ENCODE data around the gene ATCAY. TPM values are rescaled to one million over a fixed set of nuclear protein-coding genes. Genes with fewer than 3 reads are reported as not detected.

Gene ATCAY
- total RNA-seq, 3 donors from 2014 or later (not counting 1 experiment from before 2014, with no cell fraction given) = not detected

DNA sequence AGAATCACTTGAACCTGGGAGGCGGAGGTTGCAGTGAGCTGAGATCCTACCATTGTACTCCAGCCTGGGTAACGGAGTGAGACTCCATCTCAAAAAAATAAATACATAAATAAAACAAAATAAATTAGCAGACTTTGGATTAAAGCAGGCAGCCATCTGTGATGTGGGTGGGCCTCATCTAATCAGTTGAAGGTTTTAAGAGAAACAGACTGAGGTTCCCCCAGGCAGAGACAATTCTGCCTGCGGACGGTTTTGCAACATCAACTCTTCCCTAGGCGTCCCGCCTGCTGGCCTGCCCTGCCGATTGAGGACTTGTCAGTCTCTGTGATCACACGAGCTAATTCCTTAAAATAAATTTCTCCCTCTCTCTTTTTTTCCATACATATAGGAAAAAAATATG, 23.7 kb downstream of the ATCAY start:
- ATAC-seq (no peak), DNase-seq (no peak)
- Mint-ChIP-seq H3K4me1 (no peaks in the 10 kb centered on the region), H3K4me3 (no peak overlapping the region), H3K27ac (no peak overlapping the region), H3K9me3 (no peaks in the 10 kb centered on the region), H3K36me3 (no peaks in the 10 kb centered on the region), H3K27me3 (ENCODE audit: low read depth in 2 of 2) (no peaks in the 10 kb centered on the region)
- Histone ChIP-seq H3K9me3 (ENCODE audit: control insufficient read depth, insufficient read depth, low read length) (no peaks in the 10 kb centered on the region), H3K27ac (ENCODE audit: low read length) (no peak overlapping the region), H3K4me1 (ENCODE audit: control insufficient read depth, insufficient read depth, low read length) (no peaks in the 10 kb centered on the region), H3K4me3 (ENCODE audit: low read length) (no peak overlapping the region), H3K27me3 (ENCODE audit: control insufficient read depth, insufficient read depth, low read length) (no peaks in the 10 kb centered on the region), H3K36me3 (ENCODE audit: control insufficient read depth, insufficient read depth, low read length) (no peaks in the 10 kb centered on the region)
- WGBS (ENCODE audit: insufficient coverage) = 94% methylated on average over 7 of the region's 8 CpGs
- intact Hi-C loops (cut with micrococcal nuclease) = no loop called here
- TF ChIP-seq, protein P1, sequence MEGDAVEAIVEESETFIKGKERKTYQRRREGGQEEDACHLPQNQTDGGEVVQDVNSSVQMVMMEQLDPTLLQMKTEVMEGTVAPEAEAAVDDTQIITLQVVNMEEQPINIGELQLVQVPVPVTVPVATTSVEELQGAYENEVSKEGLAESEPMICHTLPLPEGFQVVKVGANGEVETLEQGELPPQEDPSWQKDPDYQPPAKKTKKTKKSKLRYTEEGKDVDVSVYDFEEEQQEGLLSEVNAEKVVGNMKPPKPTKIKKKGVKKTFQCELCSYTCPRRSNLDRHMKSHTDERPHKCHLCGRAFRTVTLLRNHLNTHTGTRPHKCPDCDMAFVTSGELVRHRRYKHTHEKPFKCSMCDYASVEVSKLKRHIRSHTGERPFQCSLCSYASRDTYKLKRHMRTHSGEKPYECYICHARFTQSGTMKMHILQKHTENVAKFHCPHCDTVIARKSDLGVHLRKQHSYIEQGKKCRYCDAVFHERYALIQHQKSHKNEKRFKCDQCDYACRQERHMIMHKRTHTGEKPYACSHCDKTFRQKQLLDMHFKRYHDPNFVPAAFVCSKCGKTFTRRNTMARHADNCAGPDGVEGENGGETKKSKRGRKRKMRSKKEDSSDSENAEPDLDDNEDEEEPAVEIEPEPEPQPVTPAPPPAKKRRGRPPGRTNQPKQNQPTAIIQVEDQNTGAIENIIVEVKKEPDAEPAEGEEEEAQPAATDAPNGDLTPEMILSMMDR (IDR thresholded peaks at IDR 0.05) = no peak

DNA sequence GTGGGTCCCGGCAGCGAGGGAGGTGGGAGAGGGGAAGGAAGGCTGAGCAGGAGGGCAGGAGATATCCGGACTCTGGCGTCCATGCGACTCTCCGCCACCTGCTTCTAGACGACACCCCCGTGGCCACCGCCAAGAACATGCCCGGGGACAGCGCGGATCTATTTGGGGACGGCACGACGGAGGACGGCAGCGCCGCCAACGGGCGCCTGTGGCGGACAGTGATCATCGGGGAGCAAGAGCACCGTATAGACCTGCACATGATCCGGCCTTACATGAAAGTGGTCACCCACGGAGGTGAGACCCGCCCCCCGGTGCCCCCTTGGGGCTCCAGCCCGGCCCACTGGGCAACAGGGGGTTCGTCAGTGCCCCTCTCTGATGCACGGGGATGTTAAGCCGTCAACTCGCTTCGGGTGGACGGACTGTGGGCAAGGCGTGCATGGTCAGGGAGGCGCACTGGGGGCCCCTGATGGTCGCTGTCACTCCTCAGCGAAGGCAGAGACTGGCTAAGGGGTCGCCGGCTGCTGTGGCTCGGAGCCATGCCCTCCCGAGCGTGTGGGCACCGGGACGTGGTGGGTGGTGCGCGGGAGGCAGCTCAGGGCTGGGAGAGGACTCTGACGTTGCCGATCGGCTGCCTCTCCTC, 27.3 kb downstream of the ATCAY start:
- Histone ChIP-seq H3K9me3 (ENCODE audit: control insufficient read depth, insufficient read depth, low read length) (peaks cover 9% of the 10 kb centered on the region), H3K27ac (ENCODE audit: low read length) (no peak overlapping the region), H3K4me1 (ENCODE audit: control insufficient read depth, insufficient read depth, low read length) (no peaks in the 10 kb centered on the region), H3K27me3 (ENCODE audit: control insufficient read depth, insufficient read depth, low read length) (no peaks in the 10 kb centered on the region), H3K4me3 (ENCODE audit: low read length) (no peak overlapping the region), H3K36me3 (ENCODE audit: control insufficient read depth, insufficient read depth, low read length) (no peaks in the 10 kb centered on the region)
- DNase-seq (no peak), ATAC-seq (no peak)
- Mint-ChIP-seq H3K9me3 (no peaks in the 10 kb centered on the region), H3K27ac (no peak overlapping the region), H3K36me3 (no peaks in the 10 kb centered on the region), H3K4me3 (no peak overlapping the region), H3K4me1 (no peaks in the 10 kb centered on the region), H3K27me3 (ENCODE audit: low read depth in 2 of 2) (no peaks in the 10 kb centered on the region)
- WGBS (ENCODE audit: insufficient coverage) = 89% methylated on average over 50 of the region's 50 CpGs
- intact Hi-C loops (cut with micrococcal nuclease) = no loop called here
- TF ChIP-seq, protein P1 (IDR thresholded peaks at IDR 0.05) = no peak

DNA sequence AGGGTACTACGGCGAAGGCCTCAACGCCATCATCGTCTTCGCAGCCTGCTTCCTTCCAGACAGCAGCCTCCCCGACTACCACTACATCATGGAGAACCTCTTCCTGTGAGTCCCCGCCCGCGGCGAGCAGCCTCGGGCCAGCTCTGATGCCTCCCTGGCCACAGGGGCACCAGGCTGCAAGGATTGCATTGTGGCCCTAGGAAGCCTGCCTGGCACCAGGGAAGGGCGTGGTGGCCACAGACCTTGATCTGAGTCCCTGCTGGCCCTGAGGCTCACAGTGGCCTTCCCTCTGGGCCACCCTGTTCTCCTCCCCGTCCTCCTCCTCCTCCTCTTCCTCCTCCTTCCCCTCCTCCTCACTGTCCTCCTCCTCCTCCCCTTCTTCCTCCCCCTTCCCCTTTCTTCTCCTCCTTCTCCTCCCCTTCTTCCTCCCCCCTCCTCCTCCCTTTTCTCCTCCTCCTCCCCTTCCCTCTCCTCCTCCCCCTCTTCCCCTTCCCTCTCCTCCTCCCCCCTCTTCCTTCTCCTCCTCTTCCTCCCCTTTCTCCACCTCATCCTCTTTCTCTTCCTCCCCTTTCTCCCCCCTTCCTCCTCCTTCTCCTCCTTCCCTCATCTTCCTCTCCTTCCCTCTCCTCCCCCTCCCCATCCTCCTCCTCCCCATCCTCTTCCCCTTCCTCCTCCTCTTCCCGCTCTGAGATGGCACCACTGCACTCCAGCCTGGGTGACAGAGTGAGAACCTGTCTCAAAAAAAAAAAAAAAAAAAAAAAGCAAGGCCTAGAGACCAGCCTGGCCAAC, 28.0 kb downstream of the ATCAY start:
- no peak overlapping the region for H3K27ac ChIP-seq (ENCODE audit: low read length)
- DNase-seq = no peak
- 72% methylated on average over 14 of the region's 14 CpGs for WGBS (ENCODE audit: insufficient coverage)
- no peaks in the 10 kb centered on the region for H3K9me3 Mint-ChIP-seq
- no peaks in the 10 kb centered on the region for H3K27me3 Mint-ChIP-seq (ENCODE audit: low read depth in 2 of 2)
- H3K27ac Mint-ChIP-seq = no peak overlapping the region
- H3K4me1 ChIP-seq (ENCODE audit: control insufficient read depth, insufficient read depth, low read length) = no peaks in the 10 kb centered on the region
- ATAC-seq = no peak
- no peaks in the 10 kb centered on the region for H3K36me3 Mint-ChIP-seq
- no peaks in the 10 kb centered on the region for H3K27me3 ChIP-seq (ENCODE audit: control insufficient read depth, insufficient read depth, low read length)
- TF ChIP-seq, protein P1 (IDR thresholded peaks at IDR 0.05) = no peak
- peaks cover 9% of the 10 kb centered on the region for H3K9me3 ChIP-seq (ENCODE audit: control insufficient read depth, insufficient read depth, low read length)
- H3K4me1 Mint-ChIP-seq = no peaks in the 10 kb centered on the region
- no peak overlapping the region for H3K4me3 Mint-ChIP-seq
- H3K36me3 ChIP-seq (ENCODE audit: control insufficient read depth, insufficient read depth, low read length) = no peaks in the 10 kb centered on the region
- intact Hi-C loops (cut with micrococcal nuclease) = no loop called here
- no peak overlapping the region for H3K4me3 ChIP-seq (ENCODE audit: low read length)
